Mesenteric fat pad (tissue), 1 donor: ENCODE data around the gene BEND2. TPM values are rescaled to one million over a fixed set of nuclear protein-coding genes. Genes with fewer than 3 reads are reported as not detected.

Experiments
- DNase-seq: peaks from one replicate; pipeline ENCODE4 v3.0.0-alpha.2; 2020; ENCODE audit warnings: low spot score
- total RNA-seq: library from RNA; stranded (reverse); fragmentation: NEBNext Ultra II Directional; extraction: Animal tissue kit (Norgen Biotek cat#: 25700); gene quantifications from one replicate; pipeline ENCODE4 v1.2.1, GENCODE V29; 2021
- donor health status: DM: yes; HTN: yes; CAD: no.

BEND2 gene
- total RNA-seq, 1 donor from 2014 or later: not detected

GRCh38 chrX:18146009-18146408 lies 74.7 kb downstream of the BEND2 start:
- no peak for DNase-seq

DNA sequence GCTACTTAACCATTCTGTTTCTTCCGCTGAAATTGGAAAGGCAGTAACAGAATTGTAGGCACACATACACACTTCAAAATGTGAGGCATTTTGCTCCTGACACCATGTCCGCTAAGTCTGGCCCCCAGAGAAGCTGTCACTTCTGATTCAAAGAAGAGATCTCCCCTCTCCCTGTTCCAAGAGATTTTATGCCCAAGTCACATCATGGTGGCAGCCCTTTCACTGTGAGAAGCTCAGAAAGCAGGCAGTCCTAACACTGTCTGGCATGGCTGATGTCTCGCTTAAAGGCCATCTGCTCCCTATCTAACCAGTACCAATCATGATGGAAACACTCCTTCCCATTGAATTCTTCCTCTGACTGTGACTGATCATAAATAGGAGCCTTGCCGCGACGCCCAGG lies 83.9 kb downstream of the BEND2 start:
- no peak for DNase-seq

- no peak for DNase-seq
Measured at GRCh38 chrX:18133605-18134004, 87.1 kb downstream of the BEND2 start.

DNA sequence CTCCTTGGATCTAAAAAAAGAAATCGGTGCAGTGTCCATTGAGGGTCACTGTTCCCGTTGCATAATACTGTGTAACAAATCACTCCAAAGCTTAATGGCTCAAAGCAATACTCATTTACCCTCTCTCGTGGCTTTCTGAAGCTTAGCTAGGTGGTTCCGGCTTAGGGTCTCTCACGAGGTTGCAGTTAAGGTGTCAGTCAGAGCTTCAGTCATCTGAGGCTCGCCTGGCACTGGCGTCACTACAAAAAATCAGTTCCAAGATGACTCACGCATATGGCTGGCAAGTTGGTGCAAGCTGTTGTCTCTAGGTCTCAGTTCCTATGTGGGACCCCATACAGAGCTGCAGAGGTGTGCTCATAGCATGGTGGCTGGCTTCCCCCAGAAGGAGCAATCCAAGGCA lies 91.0 kb downstream of the BEND2 start:
- no peak for DNase-seq

- no peak for DNase-seq
Measured at GRCh38 chrX:18126971-18127370, 93.7 kb downstream of the BEND2 start.

DNA sequence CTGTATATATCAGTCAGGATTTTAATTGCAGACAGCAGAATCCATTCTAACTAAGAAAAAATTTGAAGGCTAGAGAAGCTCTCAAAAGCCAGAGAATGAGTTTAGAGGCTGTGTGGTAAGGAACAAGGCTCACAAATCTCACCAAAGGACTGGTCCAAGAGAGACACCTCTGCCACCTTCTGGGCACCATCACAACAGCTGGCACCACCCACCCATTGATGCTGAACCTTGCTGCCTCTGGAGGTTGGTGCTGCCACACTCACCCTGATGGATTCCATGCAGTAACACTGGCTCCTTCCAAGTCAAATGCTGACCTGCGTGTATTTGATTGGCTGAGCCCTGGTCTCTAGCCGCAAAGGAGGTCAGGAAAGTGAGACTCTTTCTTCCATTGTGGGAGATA lies 100.8 kb downstream of the BEND2 start:
- DNase-seq: no peak

Other genes starting within 250 kb of the BEND2 start
- 2.1 TPM for gene SCML2, start 133.8 kb upstream of the BEND2 start, total RNA-seq
- gene CDKL5, start 204.7 kb upstream of the BEND2 start, total RNA-seq: 6.8 TPM